Measurements from ENCODE around the gene FSTL3.

DNA sequence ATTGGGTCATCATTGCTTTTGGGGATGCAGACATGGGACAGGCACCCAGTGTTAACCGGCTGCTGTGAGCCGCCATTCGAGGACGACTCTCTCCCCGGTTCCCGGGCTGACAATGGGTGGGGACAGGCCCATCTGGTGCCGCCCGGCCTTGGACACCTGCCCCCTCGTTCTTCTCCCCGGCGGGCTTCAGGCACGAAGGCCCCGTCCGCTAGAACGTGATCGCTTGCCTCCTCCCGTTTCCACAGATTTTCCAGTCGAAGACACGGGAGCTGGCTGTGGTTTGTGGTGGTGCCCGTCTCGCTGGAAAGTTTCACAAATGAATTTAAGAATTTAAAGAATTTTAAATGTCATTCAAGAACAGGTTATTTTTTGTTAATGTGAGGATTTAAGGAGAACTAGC, 34.6 kb downstream of the FSTL3 start:
- TF ChIP-seq, protein P1, sequence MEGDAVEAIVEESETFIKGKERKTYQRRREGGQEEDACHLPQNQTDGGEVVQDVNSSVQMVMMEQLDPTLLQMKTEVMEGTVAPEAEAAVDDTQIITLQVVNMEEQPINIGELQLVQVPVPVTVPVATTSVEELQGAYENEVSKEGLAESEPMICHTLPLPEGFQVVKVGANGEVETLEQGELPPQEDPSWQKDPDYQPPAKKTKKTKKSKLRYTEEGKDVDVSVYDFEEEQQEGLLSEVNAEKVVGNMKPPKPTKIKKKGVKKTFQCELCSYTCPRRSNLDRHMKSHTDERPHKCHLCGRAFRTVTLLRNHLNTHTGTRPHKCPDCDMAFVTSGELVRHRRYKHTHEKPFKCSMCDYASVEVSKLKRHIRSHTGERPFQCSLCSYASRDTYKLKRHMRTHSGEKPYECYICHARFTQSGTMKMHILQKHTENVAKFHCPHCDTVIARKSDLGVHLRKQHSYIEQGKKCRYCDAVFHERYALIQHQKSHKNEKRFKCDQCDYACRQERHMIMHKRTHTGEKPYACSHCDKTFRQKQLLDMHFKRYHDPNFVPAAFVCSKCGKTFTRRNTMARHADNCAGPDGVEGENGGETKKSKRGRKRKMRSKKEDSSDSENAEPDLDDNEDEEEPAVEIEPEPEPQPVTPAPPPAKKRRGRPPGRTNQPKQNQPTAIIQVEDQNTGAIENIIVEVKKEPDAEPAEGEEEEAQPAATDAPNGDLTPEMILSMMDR (conservative IDR thresholded peaks at IDR 0.05; ENCODE audit: low read length): no peak
- no peak for TF ChIP-seq EZH2phosphoT487 (IDR thresholded peaks at IDR 0.05; ENCODE audit: borderline replicate concordance, low read depth, low read length)

Data from OCI-LY7 (cell line).